IPS-18c (cell line): ENCODE measurements around the gene C16orf54.
"Not testable (repeated sequence)": the region's sequence is repeated elsewhere in the genome, so short reads cannot be mapped to it uniquely, and the experiment has no call there.

Experiments used
- H3K4me3 ChIP-seq: 2 replicates; pipeline ENCODE4 v1.7.0; 2013; ENCODE audit warnings: low read depth, mild to moderate bottlenecking, low read length, moderate library complexity; ENCODE audit not compliant: insufficient read depth
- H3K9me3 ChIP-seq: one replicate; pipeline ENCODE4 v1.6.1; 2013; ENCODE audit warnings: mild to moderate bottlenecking, low read length, moderate library complexity; ENCODE audit not compliant: control insufficient read depth, insufficient read depth

Gene C16orf54

DNA sequence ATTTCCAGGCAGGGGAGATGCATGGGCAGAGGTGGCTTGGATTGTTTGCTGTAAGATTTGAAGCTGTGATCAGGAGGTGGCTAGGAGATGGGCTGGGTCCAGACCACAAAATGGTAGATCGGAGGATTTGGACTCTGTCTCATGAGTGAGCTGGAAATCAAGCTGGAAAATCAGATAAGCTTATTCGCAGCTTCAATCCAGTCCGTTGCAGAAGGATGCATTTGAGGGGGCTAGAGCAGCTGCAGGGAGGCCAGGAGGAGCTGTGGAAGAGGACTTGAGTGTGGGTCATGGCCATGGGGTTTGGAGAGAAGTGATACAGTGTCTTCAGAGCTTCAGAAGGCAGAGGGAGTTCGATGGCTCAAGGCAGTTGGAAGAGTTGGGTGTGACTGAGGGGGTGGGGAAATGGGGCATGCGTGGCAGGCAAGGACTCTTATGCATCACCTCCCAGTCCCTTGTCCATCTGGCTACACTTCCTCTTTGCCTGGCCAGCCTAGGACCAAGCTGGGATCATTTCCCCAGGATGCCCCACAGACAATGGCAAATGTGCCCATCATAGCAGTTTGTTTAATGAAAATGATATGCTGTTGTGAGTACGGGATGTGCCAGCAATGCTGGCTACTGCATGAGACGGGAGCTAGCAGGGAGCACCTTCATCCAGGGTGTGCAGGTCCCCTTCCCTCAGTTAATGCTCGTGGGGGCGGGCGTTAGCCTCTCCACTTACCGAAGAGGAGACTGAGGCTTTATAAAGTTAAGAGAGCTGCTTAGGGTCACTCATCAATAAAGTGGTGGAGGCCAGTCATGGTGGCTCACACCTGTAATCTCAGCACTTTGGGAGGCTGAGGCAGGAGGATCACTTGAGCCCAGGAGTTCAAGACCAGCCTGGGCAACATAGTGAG, 46.2 kb downstream of the C16orf54 start:
- Histone ChIP-seq H3K9me3 (peaks cover 10% of the 10 kb centered on the region), H3K4me3 (no peak overlapping the region)

DNA sequence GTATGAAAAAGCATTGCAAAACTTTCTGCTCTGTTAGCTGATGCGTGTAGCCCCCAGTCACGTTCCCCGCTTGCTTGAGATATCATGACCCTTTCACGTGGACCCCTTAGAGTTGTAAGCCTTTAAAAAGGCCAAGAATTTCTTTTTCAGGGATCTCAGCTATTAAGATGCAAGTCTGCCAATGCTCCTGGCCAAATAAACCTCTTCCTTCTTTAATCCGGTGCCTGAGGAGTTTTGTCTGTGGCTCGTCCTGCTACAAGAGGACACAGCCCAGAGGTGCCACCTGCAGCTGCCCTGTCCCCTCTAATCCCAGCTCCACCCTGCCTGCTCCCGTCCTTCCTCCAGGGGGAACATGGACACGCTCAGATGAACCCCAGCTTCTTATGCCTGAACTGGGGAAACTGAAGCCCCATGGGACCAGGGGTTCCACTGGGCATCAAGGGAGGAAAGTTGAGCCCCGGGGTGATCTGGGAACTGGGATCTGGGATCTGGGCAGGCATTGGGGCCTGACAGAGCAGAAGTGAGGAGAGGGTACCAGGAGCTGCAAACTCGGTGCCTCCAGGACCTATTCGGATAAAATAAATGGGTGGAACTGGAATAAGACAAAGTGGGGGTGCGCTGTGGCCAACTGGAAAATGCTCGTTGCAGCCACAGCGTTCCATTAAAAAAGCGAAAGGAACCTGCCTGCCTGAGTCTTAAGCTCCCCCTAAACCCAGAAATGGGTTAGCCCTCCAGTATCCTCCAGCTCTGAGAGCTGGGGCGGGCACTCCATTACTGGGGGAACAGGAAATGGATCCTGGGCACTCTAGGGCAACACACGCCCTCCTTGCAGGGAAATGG, 47.1 kb downstream of the C16orf54 start:
- Histone ChIP-seq H3K4me3 (no peak overlapping the region), H3K9me3 (peaks cover 10% of the 10 kb centered on the region)

DNA sequence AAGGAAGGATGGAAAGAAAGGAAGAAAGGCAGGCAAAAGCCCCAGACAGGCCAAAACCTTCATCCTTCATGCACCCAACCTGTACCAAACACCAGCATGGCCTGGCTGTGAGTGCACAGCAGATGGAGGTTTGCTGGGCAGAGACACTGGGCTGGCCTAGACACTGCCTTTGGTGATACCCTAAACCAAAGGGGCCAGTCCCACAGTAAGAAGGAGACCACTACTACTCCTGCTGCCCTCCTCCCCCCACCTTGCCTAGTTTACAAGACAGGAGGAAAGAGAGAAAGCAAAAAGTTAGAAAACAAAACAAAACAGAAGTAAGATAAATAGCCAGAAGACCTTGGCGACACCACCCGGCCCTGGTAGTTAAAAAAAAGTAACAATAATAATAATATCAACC, 47.7 kb downstream of the C16orf54 start:
- no peak overlapping the region for H3K4me3 ChIP-seq
- peaks cover 10% of the 10 kb centered on the region for H3K9me3 ChIP-seq

DNA sequence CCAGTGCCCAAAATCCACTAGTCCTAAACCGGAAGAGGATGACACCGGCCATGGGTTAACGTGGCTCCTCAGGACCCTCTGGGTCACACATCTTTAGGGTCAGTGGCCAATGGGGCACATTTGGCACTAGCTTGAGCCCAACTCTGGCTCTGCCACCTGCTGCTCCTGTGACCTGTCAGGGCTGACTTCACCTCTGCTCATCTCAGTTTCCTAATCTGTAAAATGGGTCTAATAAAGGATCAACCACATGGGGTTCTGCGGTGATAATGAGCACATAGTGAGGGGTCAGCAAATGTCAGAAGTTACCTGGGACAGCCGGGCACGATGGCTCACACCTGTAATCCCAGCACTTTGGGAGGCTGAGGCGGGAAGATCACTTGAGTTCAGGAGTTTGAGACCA, 48.4 kb downstream of the C16orf54 start:
- Histone ChIP-seq H3K9me3 (peaks cover 10% of the 10 kb centered on the region), H3K4me3 (no peak overlapping the region)

DNA sequence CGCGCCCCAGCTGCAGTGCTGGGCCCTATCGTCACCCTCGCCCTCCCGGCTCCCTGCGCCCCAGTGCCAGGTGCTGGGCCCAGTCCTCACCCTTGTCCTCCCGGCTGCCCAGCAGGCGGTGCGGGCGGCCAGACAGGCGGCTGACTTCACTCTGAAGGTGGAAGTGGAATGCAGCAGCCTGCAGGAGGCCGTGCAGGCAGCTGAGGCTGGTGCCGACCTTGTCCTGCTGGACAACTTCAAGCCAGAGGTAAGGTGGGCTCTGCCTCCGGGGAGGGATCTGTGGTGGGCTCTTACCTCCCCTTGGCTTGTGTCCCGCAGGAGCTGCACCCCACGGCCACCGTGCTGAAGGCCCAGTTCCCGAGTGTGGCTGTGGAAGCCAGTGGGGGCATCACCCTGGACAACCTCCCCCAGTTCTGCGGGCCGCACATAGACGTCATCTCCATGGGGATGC, 48.9 kb downstream of the C16orf54 start:
- Histone ChIP-seq H3K9me3 (peaks cover 10% of the 10 kb centered on the region), H3K4me3 (no peak overlapping the region)

DNA sequence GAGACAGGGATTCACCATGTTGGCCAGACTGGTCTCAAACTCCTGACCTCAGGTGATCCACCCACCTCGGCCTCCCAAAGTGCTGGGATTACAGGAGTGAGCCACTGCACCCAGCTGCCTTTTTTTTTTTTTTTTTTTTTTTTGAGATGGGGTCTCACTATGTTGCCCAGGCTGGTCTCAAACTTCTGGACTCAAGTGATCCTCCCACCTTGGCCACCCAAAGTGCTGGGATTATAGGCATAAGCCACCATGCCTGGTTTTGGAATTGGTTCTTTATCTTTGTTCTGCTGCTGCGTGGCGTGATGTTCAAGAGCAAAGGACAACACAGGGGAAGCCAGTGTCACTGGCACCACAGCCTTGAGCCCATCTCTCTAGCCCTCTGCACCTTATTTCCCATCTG, 50.1 kb downstream of the C16orf54 start:
- not testable (repeated sequence) for H3K9me3 ChIP-seq, H3K4me3 ChIP-seq

DNA sequence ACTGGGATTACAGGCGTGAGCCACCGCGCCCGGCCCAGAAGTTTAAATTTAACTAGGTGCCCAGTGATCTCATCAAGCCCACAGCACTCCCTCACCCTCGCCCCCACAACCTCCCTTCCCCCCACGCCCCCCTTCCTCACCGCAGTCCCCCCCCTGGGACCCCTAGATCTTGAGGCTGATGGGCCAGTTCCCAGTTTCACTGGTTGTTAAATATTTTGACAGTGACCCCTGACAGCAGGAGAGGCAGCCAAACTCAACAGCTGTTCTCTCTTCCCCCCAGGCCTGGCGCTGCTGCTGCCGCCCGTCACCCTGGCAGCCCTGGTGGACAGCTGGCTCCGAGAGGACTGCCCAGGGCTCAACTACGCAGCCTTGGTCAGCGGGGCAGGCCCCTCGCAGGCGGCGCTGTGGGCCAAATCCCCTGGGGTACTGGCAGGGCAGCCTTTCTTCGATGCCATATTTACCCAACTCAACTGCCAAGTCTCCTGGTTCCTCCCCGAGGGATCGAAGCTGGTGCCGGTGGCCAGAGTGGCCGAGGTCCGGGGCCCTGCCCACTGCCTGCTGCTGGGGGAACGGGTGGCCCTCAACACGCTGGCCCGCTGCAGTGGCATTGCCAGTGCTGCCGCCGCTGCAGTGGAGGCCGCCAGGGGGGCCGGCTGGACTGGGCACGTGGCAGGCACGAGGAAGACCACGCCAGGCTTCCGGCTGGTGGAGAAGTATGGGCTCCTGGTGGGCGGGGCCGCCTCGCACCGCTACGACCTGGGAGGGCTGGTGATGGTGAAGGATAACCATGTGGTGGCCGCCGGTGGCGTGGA, 51.2 kb downstream of the C16orf54 start:
- Histone ChIP-seq H3K4me3 (no peak overlapping the region), H3K9me3 (peaks cover 6% of the 10 kb centered on the region)

DNA sequence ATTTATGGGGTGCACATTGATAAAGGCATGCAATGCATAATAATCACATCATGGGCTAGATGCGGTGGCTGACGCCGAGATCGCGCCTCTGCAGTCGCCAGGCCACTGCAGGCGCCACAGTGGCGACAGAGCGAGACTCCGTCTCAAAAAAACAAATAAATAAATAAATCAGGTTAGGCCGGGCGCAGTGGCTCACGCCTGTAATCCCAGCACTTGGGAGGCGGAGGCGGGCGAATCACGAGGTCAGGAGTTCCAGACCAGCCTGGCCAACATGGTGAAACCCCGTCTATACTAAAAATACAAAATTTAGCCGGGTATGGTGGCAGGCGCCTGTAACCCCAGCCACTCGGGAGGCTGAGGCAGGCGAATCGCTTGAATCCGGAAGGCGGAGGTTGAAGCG, 53.2 kb downstream of the C16orf54 start:
- H3K4me3 ChIP-seq, result not testable (repeated sequence)

More for the DNA sequence above, 53.2 kb downstream of the C16orf54 start:
- H3K9me3 ChIP-seq, result not testable (repeated sequence)
